Epithelial cell of esophagus (primary cell): ENCODE data around the gene TNRC6A.
"Not testable (repeated sequence)": the region's sequence is repeated elsewhere in the genome, so short reads cannot be mapped to it uniquely, and the experiment has no call there.

ENCODE experiments used
- DNase-seq: peaks from one replicate; pipeline ENCODE4 v3.0.0; 2010; ENCODE audit warnings: low read depth
- H3K4me3 ChIP-seq: 2 replicates; pipeline ENCODE4 v1.5.1; 2011; ENCODE audit warnings: mild to moderate bottlenecking, low read length, control low read depth
- CTCF ChIP-seq: IDR thresholded peaks from 2 replicates; pipeline ENCODE4 v1.5.1; 2011; ENCODE audit warnings: low read depth, mild to moderate bottlenecking, low read length, control low read depth, inconsistent platforms; ENCODE audit not compliant: insufficient read depth; ENCODE audit errors: missing control alignments

Gene TNRC6A

GRCh38 chr16:24852281-24852721 lies 122.8 kb downstream of the TNRC6A start:
- no peak for TF ChIP-seq CTCF
- no peak overlapping the region for H3K4me3 ChIP-seq
- DNase-seq = peak; percentile 17

GRCh38 chr16:24853169-24853824 lies 123.8 kb downstream of the TNRC6A start:
- H3K4me3 ChIP-seq = no peak overlapping the region
- no peak for TF ChIP-seq CTCF
- peak; percentile 52 for DNase-seq

GRCh38 chr16:24853830-24854229 lies 124.4 kb downstream of the TNRC6A start:
- H3K4me3 ChIP-seq = no peak overlapping the region
- no peak for TF ChIP-seq CTCF
- peak; percentile 83 for DNase-seq

- H3K4me3 ChIP-seq = no peak overlapping the region
- no peak for DNase-seq
- TF ChIP-seq CTCF = no peak
Measured at GRCh38 chr16:24854607-24855171, 125.2 kb downstream of the TNRC6A start.

GRCh38 chr16:24855678-24856077 lies 126.2 kb downstream of the TNRC6A start:
- H3K4me3 ChIP-seq = no peak overlapping the region
- TF ChIP-seq CTCF = no peak
- no peak for DNase-seq

- H3K4me3 ChIP-seq, DNase-seq: not testable (repeated sequence)
Measured at GRCh38 chr16:24856871-24857270, 127.4 kb downstream of the TNRC6A start.

- no peak for TF ChIP-seq CTCF
- no peak overlapping the region for H3K4me3 ChIP-seq
- peak; percentile 64 for DNase-seq
Measured at GRCh38 chr16:24858219-24859041, 129.0 kb downstream of the TNRC6A start.
